SK-N-SH (cell line): Measurements from ENCODE around the gene C6orf132. TPM values are rescaled to one million over a fixed set of nuclear protein-coding genes. Genes with fewer than 3 reads are reported as not detected.
"Not testable (repeated sequence)": the region's sequence is repeated elsewhere in the genome, so short reads cannot be mapped to it uniquely, and the experiment has no call there.

ENCODE experiments used
- CTCF ChIA-PET: fragments of 300-600, 350-600 bp; formaldehyde crosslinking; extraction: SDS; loops from one replicate; lab custom pipeline; 2021; lab: Yijun Ruan, JAX
- POLR2A ChIA-PET: fragments of 350-600 bp; sonication (Branson Sonifier 250); formaldehyde crosslinking; extraction: SDS; loops from one replicate; lab custom pipeline; 2020; ENCODE audit warnings: antibody characterized with exemption, inconsistent platforms; lab: Yijun Ruan, JAX
- DNase-seq: peaks from one replicate; pipeline ENCODE4 v3.0.0; 2012
- H2AFZ ChIP-seq: fragments of 200-600 bp; sonication (generic); 2 replicates; pipeline ENCODE4 v1.8.1; 2016; ENCODE audit warnings: antibody characterized with exemption, mild to moderate bottlenecking, low read depth
- H3F3A ChIP-seq: fragments of 200-600 bp; sonication (generic); replicated peaks from 2 replicates; pipeline ENCODE3; 2016; ENCODE audit warnings: antibody characterized with exemption, mild to moderate bottlenecking; ENCODE audit not compliant: insufficient read depth
- H3K27ac ChIP-seq, 2 experiments: fragments of 200-500 bp in 1 of 2; fragments of 200-600 bp in 1 of 2; sonication (Bioruptor generic) in 1 of 2; sonication (generic), shearing (Covaris generic) in 1 of 2; 2 replicates each; pipeline versions ENCODE4 v1.5.1 to v1.6.1; 2014 to 2016; ENCODE audit warnings: low read depth in 2 of 2, inconsistent platforms in 1 of 2, low read length in 1 of 2, mild to moderate bottlenecking in 1 of 2, mixed read lengths in 1 of 2
- H3K27me3 ChIP-seq: fragments of 200-600 bp; sonication (generic), shearing (Covaris generic); 2 replicates; pipeline ENCODE4 v1.6.1; 2016; ENCODE audit warnings: mixed run types; ENCODE audit not compliant: insufficient read depth
- H3K36me3 ChIP-seq, 2 experiments: fragments of 200-500 bp in 1 of 2; fragments of 200-600 bp in 1 of 2; sonication (Bioruptor generic) in 1 of 2; sonication (generic) in 1 of 2; replicated peaks in 1 of 2; 2 replicates each; pipeline versions ENCODE3 to v1.5.1; 2014 to 2016; ENCODE audit warnings: low read length in 1 of 2, mild to moderate bottlenecking in 1 of 2; ENCODE audit not compliant: insufficient read depth in 2 of 2, control insufficient read depth in 1 of 2
- H3K4me1 ChIP-seq, 2 experiments: fragments of 200-500 bp in 1 of 2; fragments of 200-600 bp in 1 of 2; sonication (Bioruptor generic) in 1 of 2; sonication (generic), shearing (Covaris generic) in 1 of 2; 2 replicates each; pipeline versions ENCODE4 v1.5.1 to v1.6.1; 2014 to 2016; ENCODE audit warnings: low read depth in 1 of 2, low read length in 1 of 2, mixed run types in 1 of 2; ENCODE audit not compliant: insufficient read depth in 2 of 2, control insufficient read depth in 1 of 2
- H3K4me2 ChIP-seq: fragments of 200-600 bp; sonication (generic), shearing (Covaris generic); 2 replicates; pipeline ENCODE4 v1.6.1; 2017; ENCODE audit warnings: mixed run types
- H3K4me3 ChIP-seq, 2 experiments: fragments of 200-500 bp in 1 of 2; fragments of 200-600 bp in 1 of 2; sonication (Bioruptor generic) in 1 of 2; sonication (generic), shearing (Covaris generic) in 1 of 2; 2 replicates each; pipeline versions ENCODE4 v1.5.1 to v1.8.1; 2014 to 2016; ENCODE audit warnings: low read depth in 2 of 2, inconsistent platforms in 1 of 2, low read length in 1 of 2, mild to moderate bottlenecking in 1 of 2, mixed read lengths in 1 of 2, moderate library complexity in 1 of 2
- H3K79me2 ChIP-seq: fragments of 200-600 bp; sonication (generic); 2 replicates; pipeline ENCODE4 v1.8.1; 2017; ENCODE audit warnings: mild to moderate bottlenecking; ENCODE audit not compliant: insufficient read depth
- H3K9ac ChIP-seq: fragments of 200-600 bp; sonication (generic); 2 replicates; pipeline ENCODE4 v1.6.1; 2017; ENCODE audit warnings: mixed run types
- H3K9me2 ChIP-seq: fragments of 200-600 bp; sonication (generic); 2 replicates; pipeline ENCODE4 v1.6.1; 2017; ENCODE audit warnings: mixed run types
- H3K9me3 ChIP-seq: fragments of 200-600 bp; sonication (generic); 2 replicates; pipeline ENCODE4 v1.6.1; 2017; ENCODE audit warnings: mixed run types, mild to moderate bottlenecking, moderate library complexity
- H4K20me1 ChIP-seq: fragments of 200-600 bp; sonication (generic); 2 replicates; pipeline ENCODE4 v1.6.1; 2017; ENCODE audit warnings: mild to moderate bottlenecking, mixed run types; ENCODE audit not compliant: insufficient read depth
- GABPA ChIP-seq: IDR thresholded peaks from 2 replicates; pipeline ENCODE4 v1.4.0; 2012; ENCODE audit warnings: low read depth, mild to moderate bottlenecking
- GATA2 ChIP-seq: sonication (generic); formaldehyde crosslinking; IDR thresholded peaks from 2 replicates; pipeline ENCODE4 v1.5.0; 2020; ENCODE audit warnings: mild to moderate bottlenecking, missing genetic modification reagents
- MEF2A ChIP-seq: IDR thresholded peaks from 2 replicates; pipeline ENCODE4 v1.4.0; 2012; ENCODE audit warnings: low read depth, borderline replicate concordance
- PBX3 ChIP-seq: IDR thresholded peaks from 2 replicates; pipeline ENCODE4; 2012
- RAD21 ChIP-seq: IDR thresholded peaks from 2 replicates; pipeline ENCODE4 v1.6.1; 2012; ENCODE audit warnings: mild to moderate bottlenecking, low read length
- REST ChIP-seq: IDR thresholded peaks from 2 replicates; pipeline ENCODE4 v1.6.1; 2012; ENCODE audit warnings: mild to moderate bottlenecking, low read depth, low read length, moderate library complexity
- SIN3A ChIP-seq: IDR thresholded peaks from 2 replicates; pipeline ENCODE4 v1.6.1; 2012; ENCODE audit warnings: low read depth, mild to moderate bottlenecking, low read length, moderate library complexity, borderline replicate concordance
- WGBS: methylation state at CpG from one replicate; pipeline ENCODE4 v1.1.6; 2017; ENCODE audit warnings: low lambda C conversion rate; 5-methylcytosine and 5-hydroxymethylcytosine counted together
- polyA plus RNA-seq, 3 experiments: library from polyadenylated mRNA; depleted of rRNA; stranded (reverse); fragments of >200 nt; gene quantifications; 2 replicates each; pipeline ENCODE4 v1.2.3, GENCODE V29; 2012
- TF ChIP-seq, protein P1 (sequence below): fragments of 200-600 bp; sonication (generic); IDR thresholded peaks from 2 replicates; pipeline ENCODE4 v1.6.1; 2017; ENCODE audit warnings: antibody characterized with exemption, mild to moderate bottlenecking, moderate library complexity
- TF ChIP-seq, protein P2 (sequence below): IDR thresholded peaks from 2 replicates; pipeline ENCODE4 v1.4.0; 2012; ENCODE audit warnings: low read depth

C6orf132 gene
- polyA plus RNA-seq, 1 of the 3 experiments (the other 2 are of a cell fraction): not detected

DNA sequence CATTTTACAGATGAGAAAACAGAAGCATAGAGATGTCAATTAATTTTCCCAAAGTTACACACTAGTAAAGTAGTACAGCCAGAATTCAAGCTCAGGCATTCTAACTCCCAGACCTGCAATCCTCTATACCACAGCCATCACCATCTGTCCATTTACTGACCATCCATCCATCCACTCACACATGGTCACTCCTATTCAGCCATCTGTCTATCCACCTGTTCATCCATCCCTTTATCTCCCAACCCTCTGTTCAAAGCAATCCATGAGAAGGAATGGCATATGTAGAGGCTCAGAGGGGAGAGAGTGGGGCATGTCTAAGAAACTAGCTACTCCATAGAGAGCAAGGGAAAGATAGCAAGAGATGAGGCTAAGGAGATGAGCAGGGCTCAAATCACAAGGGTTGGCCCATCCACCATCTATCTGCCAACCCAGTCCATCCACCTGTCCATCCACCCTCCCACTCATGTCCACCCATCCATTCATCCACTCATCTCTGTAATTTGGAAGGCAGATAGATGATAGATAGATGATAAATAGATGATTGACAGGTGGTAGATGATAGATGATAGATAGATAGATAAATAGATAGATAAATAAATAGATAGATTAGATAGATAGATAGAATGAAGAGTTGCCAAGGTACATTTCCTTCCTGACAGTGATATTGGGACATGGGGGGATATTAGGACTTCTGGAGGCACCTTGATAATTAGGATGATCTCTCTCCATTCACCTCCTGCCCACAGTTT, 12.2 kb upstream of the C6orf132 start:
- H4K20me1 ChIP-seq: no peaks in the 10 kb centered on the region
- CTCF ChIA-PET: interaction anchor here (1.4 to 1.6 kb wide), 2 partner anchors 11 to 17 kb away, joined by 3 to 4 read pairs; no protein-coding TSS in a partner anchor
- TF ChIP-seq REST: no peak

GRCh38 chr6:42153921-42154320, 11.5 kb upstream of the C6orf132 start:
- TF ChIP-seq, protein P1, sequence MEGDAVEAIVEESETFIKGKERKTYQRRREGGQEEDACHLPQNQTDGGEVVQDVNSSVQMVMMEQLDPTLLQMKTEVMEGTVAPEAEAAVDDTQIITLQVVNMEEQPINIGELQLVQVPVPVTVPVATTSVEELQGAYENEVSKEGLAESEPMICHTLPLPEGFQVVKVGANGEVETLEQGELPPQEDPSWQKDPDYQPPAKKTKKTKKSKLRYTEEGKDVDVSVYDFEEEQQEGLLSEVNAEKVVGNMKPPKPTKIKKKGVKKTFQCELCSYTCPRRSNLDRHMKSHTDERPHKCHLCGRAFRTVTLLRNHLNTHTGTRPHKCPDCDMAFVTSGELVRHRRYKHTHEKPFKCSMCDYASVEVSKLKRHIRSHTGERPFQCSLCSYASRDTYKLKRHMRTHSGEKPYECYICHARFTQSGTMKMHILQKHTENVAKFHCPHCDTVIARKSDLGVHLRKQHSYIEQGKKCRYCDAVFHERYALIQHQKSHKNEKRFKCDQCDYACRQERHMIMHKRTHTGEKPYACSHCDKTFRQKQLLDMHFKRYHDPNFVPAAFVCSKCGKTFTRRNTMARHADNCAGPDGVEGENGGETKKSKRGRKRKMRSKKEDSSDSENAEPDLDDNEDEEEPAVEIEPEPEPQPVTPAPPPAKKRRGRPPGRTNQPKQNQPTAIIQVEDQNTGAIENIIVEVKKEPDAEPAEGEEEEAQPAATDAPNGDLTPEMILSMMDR: no peak
- TF ChIP-seq GABPA: no peak
- TF ChIP-seq SIN3A: no peak
- TF ChIP-seq PBX3: no peak
- TF ChIP-seq RAD21: no peak
- no peak for TF ChIP-seq GATA2 (CRISPR knock-in tag)
- TF ChIP-seq, protein P2, sequence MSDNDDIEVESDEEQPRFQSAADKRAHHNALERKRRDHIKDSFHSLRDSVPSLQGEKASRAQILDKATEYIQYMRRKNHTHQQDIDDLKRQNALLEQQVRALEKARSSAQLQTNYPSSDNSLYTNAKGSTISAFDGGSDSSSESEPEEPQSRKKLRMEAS: no peak
- TF ChIP-seq MEF2A: no peak
- TF ChIP-seq, all 33 proteins: peak for 0
- ChIA-PET POLR2A (interaction anchor here (0.7 kb wide), 1 partner anchor 410 kb away, joined by 3 read pairs; the partner anchor contains the start of gene UBR2), CTCF (interaction anchor here (1.0 to 1.6 kb wide), 2 partner anchors 10 to 12 kb away, joined by 3 to 4 read pairs; no protein-coding TSS in a partner anchor)
- WGBS: 57% methylated on average over 4 of the region's 5 CpGs
- no peaks in the 10 kb centered on the region for H3K36me3 ChIP-seq
- H3K9ac ChIP-seq: no peak overlapping the region
- H3K27ac ChIP-seq: no peak overlapping the region
- H3K9me2 ChIP-seq: no peaks in the 10 kb centered on the region
- no peaks in the 10 kb centered on the region for H3K27me3 ChIP-seq
- H3K4me3 ChIP-seq: no peak overlapping the region
- H3K4me2 ChIP-seq: no peak overlapping the region
- no peaks in the 10 kb centered on the region for H3F3A ChIP-seq
- no peak overlapping the region for H2AFZ ChIP-seq
- H3K4me1 ChIP-seq: peaks cover 0 to 11% of the 10 kb centered on the region in 2 experiments; a peak in 2 of 4 replicates
- no peak for DNase-seq
- H3K79me2 ChIP-seq: no peaks in the 10 kb centered on the region
- H4K20me1 ChIP-seq: no peaks in the 10 kb centered on the region
- no peaks in the 10 kb centered on the region for H3K9me3 ChIP-seq

More for the DNA sequence above, 12.2 kb upstream of the C6orf132 start:
- Histone ChIP-seq H3F3A (no peaks in the 10 kb centered on the region), H3K4me2 (no peak overlapping the region), H3K36me3 (no peaks in the 10 kb centered on the region), H3K79me2 (no peaks in the 10 kb centered on the region), H3K4me3 (no peak overlapping the region), H3K9ac (no peak overlapping the region), H3K4me1 (peaks cover 0 to 11% of the 10 kb centered on the region in 2 experiments; a peak in 2 of 4 replicates), H3K9me2 (no peaks in the 10 kb centered on the region), H3K9me3 (no peaks in the 10 kb centered on the region), H3K27ac (no peak overlapping the region), H2AFZ (no peak overlapping the region), H3K27me3 (no peaks in the 10 kb centered on the region)
- DNase-seq: no peak
- POLR2A ChIA-PET: no interaction called here

DNA sequence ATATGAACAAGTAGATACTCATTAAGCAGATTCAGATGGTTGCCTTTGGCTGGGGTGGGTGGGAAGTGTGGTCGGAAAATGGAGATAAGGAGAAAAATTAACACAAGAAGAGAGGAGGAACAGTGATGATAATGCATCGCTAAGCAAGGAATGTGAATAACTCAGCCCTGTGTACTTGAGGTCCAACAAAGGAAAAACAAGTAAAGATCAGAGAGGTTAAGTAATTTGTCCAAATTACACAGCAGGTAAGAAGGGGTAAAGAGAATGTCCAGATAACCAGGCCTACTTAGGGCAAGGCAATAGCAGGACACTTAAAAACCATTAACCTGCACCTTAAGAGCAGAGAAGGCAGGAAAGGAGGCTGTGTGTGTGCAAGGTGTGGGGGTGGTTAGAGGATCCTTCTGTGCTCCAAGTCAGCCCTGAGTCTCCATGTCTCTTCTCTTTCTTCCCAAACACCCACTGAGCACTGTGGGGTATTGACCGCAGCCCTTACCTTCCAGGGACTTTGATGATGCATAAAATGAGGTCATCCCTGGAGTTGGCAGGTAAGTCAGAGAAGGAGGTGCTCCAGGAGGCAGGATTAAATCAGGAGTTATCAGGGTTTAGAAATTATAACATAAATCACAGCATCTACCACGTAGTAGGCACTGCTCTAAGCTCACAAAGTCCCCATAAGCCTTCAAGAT, 10.3 kb upstream of the C6orf132 start:
- H2AFZ ChIP-seq, H3K79me2 ChIP-seq, H3K9me2 ChIP-seq, H3K4me2 ChIP-seq, H4K20me1 ChIP-seq, H3K36me3 ChIP-seq, CTCF ChIA-PET, H3K9me3 ChIP-seq, H3K27me3 ChIP-seq, POLR2A ChIA-PET, H3K9ac ChIP-seq, H3K4me3 ChIP-seq, H3K27ac ChIP-seq, H3F3A ChIP-seq, DNase-seq, H3K4me1 ChIP-seq: not testable (repeated sequence)
- 71% methylated on average over 4 of the region's 4 CpGs for WGBS
